ENCODE data around the gene IL1R2. TPM values are rescaled to one million over a fixed set of nuclear protein-coding genes. Genes with fewer than 3 reads are reported as not detected.

Gene IL1R2
- total and polyA plus RNA-seq, 2 of the 8 experiments (the other 6 are each of a cell fraction or from before 2014, with no cell fraction given), result 0.06 TPM; not detected in 1

GRCh38 chr2:102044967-102045489, 53.3 kb downstream of the IL1R2 start (continued):
- TF ChIP-seq RNF2 (IDR thresholded peaks at IDR 0.05; ENCODE audit: borderline replicate concordance, low read depth, low read length, missing control alignments, poor library complexity, severe bottlenecking) (no peak), MAX (IDR thresholded peaks at IDR 0.05) (no peak), CTBP2 (IDR thresholded peaks at IDR 0.05; ENCODE audit: borderline replicate concordance, insufficient read depth, insufficient read length, low read length) (no peak)
